HEK293 (cell line): ENCODE data around the gene PCDHGC5.

Experiments
- FEZF1 ChIP-seq: fragments of 450-650 bp; formaldehyde crosslinking; IDR thresholded peaks from 2 replicates; pipeline ENCODE4 v1.5.1; 2016; ENCODE audit warnings: missing biosample characterization, missing genetic modification characterization
- SP2 ChIP-seq: fragments of 450-650 bp; formaldehyde crosslinking; IDR thresholded peaks from 2 replicates; pipeline ENCODE4 v1.5.1; 2016; ENCODE audit warnings: missing biosample characterization, missing genetic modification characterization
- ZNF10 ChIP-seq: fragments of 450-650 bp; formaldehyde crosslinking; IDR thresholded peaks from 2 replicates; pipeline ENCODE4 v1.5.1; 2017; ENCODE audit warnings: missing biosample characterization, missing genetic modification characterization
- ZNF16 ChIP-seq: fragments of 450-650 bp; formaldehyde crosslinking; IDR thresholded peaks from 2 replicates; pipeline ENCODE4 v1.5.1; 2016; ENCODE audit warnings: low read depth, missing biosample characterization, missing genetic modification characterization
- ZNF274 ChIP-seq, 2 experiments: fragments of 200-500 bp in 1 of 2; fragments of 450-650 bp in 1 of 2; sonication (Bioruptor generic) in 1 of 2; formaldehyde crosslinking in 1 of 2; IDR thresholded peaks; 2 replicates each; pipeline versions ENCODE4 v1.5.1 to v1.6.1; 2014 to 2016; ENCODE audit warnings: borderline replicate concordance in 1 of 2, inconsistent platforms in 1 of 2, low read length in 1 of 2, missing biosample characterization in 1 of 2, missing genetic modification characterization in 1 of 2
- ZNF341 ChIP-seq: fragments of 450-650 bp; formaldehyde crosslinking; IDR thresholded peaks from 2 replicates; pipeline ENCODE4; 2016; ENCODE audit warnings: low read depth, missing biosample characterization, missing genetic modification characterization
- ZNF600 ChIP-seq: fragments of 450-650 bp; formaldehyde crosslinking; IDR thresholded peaks from 2 replicates; pipeline ENCODE4 v1.5.1; 2016; ENCODE audit warnings: missing biosample characterization, missing genetic modification characterization
- ZNF776 ChIP-seq: fragments of 450-650 bp; formaldehyde crosslinking; IDR thresholded peaks from 2 replicates; pipeline ENCODE4 v1.5.0; 2017; ENCODE audit warnings: missing biosample characterization, missing genetic modification characterization, borderline replicate concordance
- TF ChIP-seq, protein P1 (sequence below): fragments of 450-650 bp; formaldehyde crosslinking; IDR thresholded peaks from 2 replicates; pipeline ENCODE4 v1.5.1; 2016; ENCODE audit warnings: missing biosample characterization, missing genetic modification characterization
- TF ChIP-seq, protein P2 (sequence below): sonication (generic); formaldehyde crosslinking; IDR thresholded peaks from 2 replicates; pipeline ENCODE4 v1.8.1; 2022; ENCODE audit warnings: mild to moderate bottlenecking, moderate library complexity, missing genetic modification reagents

DNA sequence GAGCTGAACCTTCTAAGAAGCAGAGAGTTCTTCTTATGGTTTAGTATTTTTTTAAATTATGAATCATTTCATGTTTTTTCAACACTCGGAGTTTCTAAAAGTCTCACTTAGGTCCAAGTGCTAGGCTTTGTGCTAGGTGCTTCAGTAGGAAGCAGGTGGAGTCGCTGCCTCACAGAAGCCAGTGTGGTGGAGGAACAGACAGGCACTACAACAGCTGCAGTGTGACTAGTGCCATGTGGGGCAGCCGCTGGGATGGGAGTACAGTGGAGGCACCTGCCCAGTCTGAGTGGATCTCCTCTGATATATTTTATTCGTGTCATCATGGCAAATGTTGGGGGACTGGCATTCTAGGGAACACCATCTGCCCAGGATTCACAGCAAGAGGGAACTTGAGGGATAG is 15.3 kb downstream of the PCDHGC5 start:
- no peak for TF ChIP-seq ZNF600 (tag by site-specific recombination)
- TF ChIP-seq FEZF1 (tag by site-specific recombination), result no peak
- TF ChIP-seq SP2 (tag by site-specific recombination), result no peak
- TF ChIP-seq, protein P1, sequence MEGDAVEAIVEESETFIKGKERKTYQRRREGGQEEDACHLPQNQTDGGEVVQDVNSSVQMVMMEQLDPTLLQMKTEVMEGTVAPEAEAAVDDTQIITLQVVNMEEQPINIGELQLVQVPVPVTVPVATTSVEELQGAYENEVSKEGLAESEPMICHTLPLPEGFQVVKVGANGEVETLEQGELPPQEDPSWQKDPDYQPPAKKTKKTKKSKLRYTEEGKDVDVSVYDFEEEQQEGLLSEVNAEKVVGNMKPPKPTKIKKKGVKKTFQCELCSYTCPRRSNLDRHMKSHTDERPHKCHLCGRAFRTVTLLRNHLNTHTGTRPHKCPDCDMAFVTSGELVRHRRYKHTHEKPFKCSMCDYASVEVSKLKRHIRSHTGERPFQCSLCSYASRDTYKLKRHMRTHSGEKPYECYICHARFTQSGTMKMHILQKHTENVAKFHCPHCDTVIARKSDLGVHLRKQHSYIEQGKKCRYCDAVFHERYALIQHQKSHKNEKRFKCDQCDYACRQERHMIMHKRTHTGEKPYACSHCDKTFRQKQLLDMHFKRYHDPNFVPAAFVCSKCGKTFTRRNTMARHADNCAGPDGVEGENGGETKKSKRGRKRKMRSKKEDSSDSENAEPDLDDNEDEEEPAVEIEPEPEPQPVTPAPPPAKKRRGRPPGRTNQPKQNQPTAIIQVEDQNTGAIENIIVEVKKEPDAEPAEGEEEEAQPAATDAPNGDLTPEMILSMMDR (tag by site-specific recombination), result no peak
- no peak for TF ChIP-seq ZNF341 (tag by site-specific recombination)
- no peak for TF ChIP-seq ZNF776 (tag by site-specific recombination)
- TF ChIP-seq, protein P2, sequence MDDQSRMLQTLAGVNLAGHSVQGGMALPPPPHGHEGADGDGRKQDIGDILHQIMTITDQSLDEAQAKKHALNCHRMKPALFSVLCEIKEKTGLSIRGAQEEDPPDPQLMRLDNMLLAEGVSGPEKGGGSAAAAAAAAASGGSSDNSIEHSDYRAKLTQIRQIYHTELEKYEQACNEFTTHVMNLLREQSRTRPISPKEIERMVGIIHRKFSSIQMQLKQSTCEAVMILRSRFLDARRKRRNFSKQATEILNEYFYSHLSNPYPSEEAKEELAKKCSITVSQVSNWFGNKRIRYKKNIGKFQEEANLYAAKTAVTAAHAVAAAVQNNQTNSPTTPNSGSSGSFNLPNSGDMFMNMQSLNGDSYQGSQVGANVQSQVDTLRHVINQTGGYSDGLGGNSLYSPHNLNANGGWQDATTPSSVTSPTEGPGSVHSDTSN (CRISPR knock-in tag), result no peak
- no peak for TF ChIP-seq ZNF16
- TF ChIP-seq ZNF274 (IDR thresholded peaks at IDR 0.05; ENCODE audit: low read length), result no peak
- TF ChIP-seq ZNF274 (tag by site-specific recombination; IDR thresholded peaks at IDR 0.05; ENCODE audit: borderline replicate concordance), result no peak
- TF ChIP-seq ZNF10 (tag by site-specific recombination), result no peak
